ENCODE results near the gene KAT8.

GRCh38 chr16:31118223-31119155, 1.0 kb downstream of the KAT8 start:
- TF ChIP-seq CTCF (IDR thresholded peaks at IDR 0.05) (no peak), POLR2A (IDR thresholded peaks at IDR 0.05) (no peak)
